ENCODE measurements around the gene FBXW5.

FBXW5 gene

DNA sequence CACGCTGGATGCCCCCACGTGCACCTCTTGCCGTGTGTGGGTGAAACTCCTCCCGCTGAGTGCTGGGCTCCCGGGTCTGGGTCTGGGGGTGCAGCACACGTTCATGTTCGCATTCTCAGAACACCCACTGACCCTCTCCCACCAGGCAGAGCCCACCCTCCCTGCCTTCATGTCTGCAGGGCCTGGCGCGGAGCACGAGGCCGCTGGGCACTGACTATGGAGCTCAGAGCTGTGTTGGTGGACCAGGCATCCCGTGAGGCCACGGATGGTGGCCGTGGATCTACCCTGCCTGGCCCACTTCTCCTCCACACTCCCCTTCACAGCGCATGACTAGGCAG is 16.4 kb upstream of the FBXW5 start:
- peaks cover 18% of the 10 kb centered on the region for H3K4me1 Mint-ChIP-seq (ENCODE audit: low read depth)
- H3K36me3 Mint-ChIP-seq (ENCODE audit: low read depth): no peaks in the 10 kb centered on the region
- H3K4me3 Mint-ChIP-seq: no peak overlapping the region
- H3K27ac Mint-ChIP-seq: no peak overlapping the region
- DNase-seq (ENCODE audit: low spot score): no peak
- peaks cover 3% of the 10 kb centered on the region for H3K27me3 Mint-ChIP-seq (ENCODE audit: low read depth)
- peaks cover 9% of the 10 kb centered on the region for H3K9me3 Mint-ChIP-seq

DNA sequence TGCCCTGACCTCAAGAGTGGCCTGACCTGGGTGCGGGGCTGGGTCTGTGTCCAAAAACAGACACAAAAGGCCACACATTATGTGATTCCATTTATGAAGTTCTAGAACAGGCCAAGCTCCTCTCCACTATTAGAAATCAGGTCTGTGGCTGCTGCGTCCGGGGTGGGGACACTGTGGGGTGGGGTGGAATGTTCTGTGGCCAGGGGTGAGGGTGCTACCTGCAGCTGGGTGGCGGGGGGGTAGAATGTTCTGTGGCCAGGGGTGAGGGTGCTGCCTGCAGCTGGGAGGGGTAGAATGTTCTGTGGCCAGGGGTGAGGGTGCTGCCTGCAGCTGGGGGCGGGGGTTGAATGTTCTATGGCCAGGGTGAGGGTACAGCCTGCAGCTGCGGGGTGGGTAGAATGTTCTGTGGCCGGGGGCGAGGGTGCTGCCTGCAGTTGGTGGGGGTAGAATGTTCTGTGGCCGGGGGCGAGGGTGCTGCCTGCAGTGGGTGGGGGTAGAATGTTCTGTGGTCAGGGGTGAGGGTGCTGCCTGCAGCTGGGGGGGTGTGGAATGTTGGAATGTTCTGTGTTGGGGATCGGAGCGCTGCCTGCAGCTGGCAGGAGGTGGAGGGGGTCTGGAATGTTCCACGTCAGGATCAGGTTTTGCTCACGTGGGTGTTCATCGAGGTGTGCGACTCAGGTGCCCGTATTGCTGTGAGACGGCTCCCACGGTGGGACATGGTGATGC is 15.8 kb upstream of the FBXW5 start:
- Mint-ChIP-seq H3K4me1 (ENCODE audit: low read depth) (peaks cover 14% of the 10 kb centered on the region), H3K27ac (peak overlapping the region; percentile 84), H3K4me3 (peak overlapping the region; percentile 59), H3K27me3 (ENCODE audit: low read depth) (no peaks in the 10 kb centered on the region), H3K36me3 (ENCODE audit: low read depth) (no peaks in the 10 kb centered on the region), H3K9me3 (peaks cover 9% of the 10 kb centered on the region)
- no peak for DNase-seq (ENCODE audit: low spot score)

DNA sequence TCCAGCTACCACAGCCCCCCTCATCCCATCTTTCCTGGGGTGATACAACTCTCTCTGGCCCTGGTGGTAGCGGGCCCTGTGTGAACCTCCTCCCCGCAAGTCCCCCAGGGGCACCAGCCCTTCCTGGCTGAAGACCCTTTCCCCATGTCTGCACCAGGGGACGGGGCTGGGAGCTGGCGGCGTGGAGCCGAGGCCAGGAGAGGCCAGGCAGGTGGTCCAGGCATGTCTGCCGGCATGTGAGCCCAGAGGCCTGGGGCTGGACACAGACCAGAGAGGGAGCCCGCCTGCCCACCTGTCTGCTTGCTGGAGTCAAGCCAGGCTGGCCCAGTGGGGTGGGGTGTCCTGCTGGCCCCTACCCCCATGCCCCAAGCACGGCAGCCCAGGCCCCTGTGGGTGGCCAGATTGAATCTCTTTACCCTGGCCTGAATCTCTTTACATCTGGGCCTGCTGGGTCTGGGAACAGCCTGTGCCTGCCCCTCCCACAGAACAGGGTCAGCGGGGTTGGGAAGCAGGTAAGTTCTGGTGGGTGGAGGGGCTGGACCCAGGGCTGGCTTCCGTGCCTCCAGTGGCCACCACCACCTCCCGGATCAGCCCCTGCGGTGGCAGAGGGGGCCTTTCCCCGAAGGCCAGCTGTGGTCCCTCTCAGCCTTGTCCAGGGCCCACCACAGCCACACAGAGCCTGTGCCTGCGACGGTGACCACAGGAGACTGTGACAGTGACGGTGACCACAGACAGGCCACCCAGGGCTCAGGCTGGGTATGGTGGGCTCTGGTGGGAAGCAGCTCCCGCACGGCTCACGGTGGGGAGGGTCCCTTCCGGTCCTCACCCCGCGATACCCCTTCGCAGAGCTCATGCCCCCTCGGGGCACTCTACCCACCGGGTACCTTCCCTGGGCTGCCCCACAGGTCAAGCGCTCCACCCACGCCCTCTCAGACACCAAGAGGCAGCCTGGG is 14.6 kb upstream of the FBXW5 start:
- no peaks in the 10 kb centered on the region for H3K36me3 Mint-ChIP-seq (ENCODE audit: low read depth)
- H3K27ac Mint-ChIP-seq: no peak overlapping the region
- DNase-seq (ENCODE audit: low spot score): no peak
- peaks cover 8% of the 10 kb centered on the region for H3K4me1 Mint-ChIP-seq (ENCODE audit: low read depth)
- H3K9me3 Mint-ChIP-seq: peaks cover 9% of the 10 kb centered on the region
- no peak overlapping the region for H3K4me3 Mint-ChIP-seq
- H3K27me3 Mint-ChIP-seq (ENCODE audit: low read depth): no peaks in the 10 kb centered on the region

DNA sequence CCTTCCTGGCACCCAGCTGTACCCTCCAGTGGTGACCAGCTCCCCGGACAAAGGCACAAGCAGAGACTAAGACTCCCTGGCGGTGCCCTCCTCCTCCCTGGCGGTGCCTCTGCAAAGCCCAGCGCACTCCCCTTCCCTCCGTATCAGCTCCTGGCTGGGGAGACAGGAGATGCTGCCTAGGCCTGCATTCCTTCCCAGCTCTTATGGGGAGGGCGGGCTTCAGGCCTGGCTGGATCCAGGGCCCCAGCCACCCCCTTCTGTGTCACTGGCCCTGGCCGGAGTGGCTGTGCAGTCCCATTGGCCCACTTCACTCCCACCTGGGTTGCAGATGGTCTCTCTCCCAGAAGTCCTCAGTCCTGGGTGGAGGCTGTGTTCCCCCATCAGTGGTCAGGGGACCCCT is 13.9 kb upstream of the FBXW5 start:
- Mint-ChIP-seq H3K9me3 (peaks cover 9% of the 10 kb centered on the region), H3K27ac (no peak overlapping the region), H3K27me3 (ENCODE audit: low read depth) (no peaks in the 10 kb centered on the region), H3K36me3 (ENCODE audit: low read depth) (no peaks in the 10 kb centered on the region), H3K4me3 (no peak overlapping the region), H3K4me1 (ENCODE audit: low read depth) (peaks cover 8% of the 10 kb centered on the region)
- no peak for DNase-seq (ENCODE audit: low spot score)

DNA sequence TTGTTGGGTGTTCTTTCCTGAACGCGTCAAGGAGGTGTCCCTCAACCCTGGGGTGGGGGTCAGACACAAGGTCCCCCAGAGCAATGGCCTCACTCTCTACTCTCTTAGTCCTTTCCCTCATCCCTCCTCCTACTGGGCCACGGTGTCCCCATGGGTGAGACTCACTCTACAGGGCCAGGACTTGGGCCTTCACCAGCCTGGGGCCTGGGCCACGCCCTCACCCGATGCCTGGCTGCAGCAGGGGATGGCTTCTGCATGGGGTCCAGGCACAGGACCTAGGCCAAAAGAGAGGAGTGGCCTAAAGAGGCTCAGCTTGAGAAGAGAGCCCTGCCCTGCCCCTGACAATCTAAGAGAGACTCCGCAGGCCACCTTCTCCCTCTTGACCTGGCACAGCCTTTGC is 13.4 kb upstream of the FBXW5 start:
- Mint-ChIP-seq H3K27me3 (ENCODE audit: low read depth) (no peaks in the 10 kb centered on the region), H3K4me3 (no peak overlapping the region), H3K36me3 (ENCODE audit: low read depth) (no peaks in the 10 kb centered on the region), H3K4me1 (ENCODE audit: low read depth) (peaks cover 7% of the 10 kb centered on the region), H3K9me3 (peaks cover 9% of the 10 kb centered on the region), H3K27ac (no peak overlapping the region)
- no peak for DNase-seq (ENCODE audit: low spot score)

DNA sequence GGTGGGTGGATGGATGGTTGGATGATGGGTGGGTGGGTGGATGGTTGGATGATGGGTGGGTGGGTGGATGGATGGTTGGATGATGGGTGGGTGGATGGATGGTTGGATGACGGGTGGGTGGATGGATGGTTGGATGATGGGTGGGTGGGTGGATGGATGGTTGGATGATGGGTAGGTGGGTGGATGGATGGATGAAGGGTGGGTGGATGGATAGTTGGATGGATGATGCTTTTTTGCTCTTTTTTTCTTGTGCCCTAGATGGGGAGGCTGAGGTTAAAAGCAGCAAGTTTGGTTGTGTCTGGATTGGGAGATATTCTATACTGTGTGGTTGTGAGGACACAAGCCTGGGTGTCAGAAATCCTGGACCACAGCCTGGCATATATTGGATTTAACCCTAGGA is 12.9 kb upstream of the FBXW5 start:
- peaks cover 9% of the 10 kb centered on the region for H3K9me3 Mint-ChIP-seq
- peaks cover 5% of the 10 kb centered on the region for H3K4me1 Mint-ChIP-seq (ENCODE audit: low read depth)
- no peak overlapping the region for H3K27ac Mint-ChIP-seq
- H3K27me3 Mint-ChIP-seq (ENCODE audit: low read depth): no peaks in the 10 kb centered on the region
- no peak overlapping the region for H3K4me3 Mint-ChIP-seq
- no peak for DNase-seq (ENCODE audit: low spot score)
- H3K36me3 Mint-ChIP-seq (ENCODE audit: low read depth): no peaks in the 10 kb centered on the region

DNA sequence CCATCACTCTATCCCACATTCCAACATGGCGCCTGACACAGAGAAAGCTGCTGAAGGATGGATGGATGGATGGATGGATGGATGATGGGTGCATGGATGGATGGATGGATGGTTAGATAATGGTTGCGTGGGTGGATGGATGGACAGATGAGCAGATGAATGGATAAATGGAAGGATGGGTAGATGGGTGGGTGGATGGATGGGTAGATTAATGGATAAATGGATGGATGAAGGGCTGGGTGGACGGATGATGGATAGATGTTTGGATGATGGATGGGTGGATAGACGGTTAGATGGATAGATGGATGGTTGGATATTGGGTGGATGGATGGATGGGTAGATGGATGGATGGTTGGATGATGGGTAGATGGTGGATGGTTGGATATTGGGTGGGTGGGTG is 12.1 kb upstream of the FBXW5 start:
- Mint-ChIP-seq H3K9me3 (peaks cover 9% of the 10 kb centered on the region), H3K27me3 (ENCODE audit: low read depth) (no peaks in the 10 kb centered on the region), H3K27ac (no peak overlapping the region), H3K36me3 (ENCODE audit: low read depth) (no peaks in the 10 kb centered on the region), H3K4me3 (no peak overlapping the region), H3K4me1 (ENCODE audit: low read depth) (peaks cover 2% of the 10 kb centered on the region)
- DNase-seq (ENCODE audit: low spot score): no peak

DNA sequence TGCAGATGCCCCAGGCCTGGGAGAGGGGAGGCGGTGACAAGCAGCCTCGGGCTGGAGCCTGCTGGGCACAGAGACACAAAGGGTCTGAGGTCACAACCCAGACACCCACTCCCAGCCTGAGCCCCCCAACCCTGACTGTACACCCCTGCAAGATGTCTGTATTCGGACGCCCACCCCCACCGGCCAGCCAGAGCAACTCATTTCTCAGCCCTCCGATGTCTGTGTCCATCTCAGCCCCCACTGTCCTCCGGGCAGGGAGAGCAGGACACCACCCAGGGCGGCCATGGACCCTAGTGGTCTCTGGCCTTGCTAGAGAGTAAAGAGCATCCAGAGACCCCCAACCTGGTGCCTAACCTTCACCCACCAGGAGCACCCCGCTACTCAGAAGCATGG is 11.4 kb upstream of the FBXW5 start:
- Mint-ChIP-seq H3K9me3 (peaks cover 9% of the 10 kb centered on the region), H3K27me3 (ENCODE audit: low read depth) (no peaks in the 10 kb centered on the region), H3K4me3 (no peak overlapping the region), H3K4me1 (ENCODE audit: low read depth) (peaks cover 2% of the 10 kb centered on the region), H3K27ac (no peak overlapping the region), H3K36me3 (ENCODE audit: low read depth) (no peaks in the 10 kb centered on the region)
- DNase-seq (ENCODE audit: low spot score): no peak

DNA sequence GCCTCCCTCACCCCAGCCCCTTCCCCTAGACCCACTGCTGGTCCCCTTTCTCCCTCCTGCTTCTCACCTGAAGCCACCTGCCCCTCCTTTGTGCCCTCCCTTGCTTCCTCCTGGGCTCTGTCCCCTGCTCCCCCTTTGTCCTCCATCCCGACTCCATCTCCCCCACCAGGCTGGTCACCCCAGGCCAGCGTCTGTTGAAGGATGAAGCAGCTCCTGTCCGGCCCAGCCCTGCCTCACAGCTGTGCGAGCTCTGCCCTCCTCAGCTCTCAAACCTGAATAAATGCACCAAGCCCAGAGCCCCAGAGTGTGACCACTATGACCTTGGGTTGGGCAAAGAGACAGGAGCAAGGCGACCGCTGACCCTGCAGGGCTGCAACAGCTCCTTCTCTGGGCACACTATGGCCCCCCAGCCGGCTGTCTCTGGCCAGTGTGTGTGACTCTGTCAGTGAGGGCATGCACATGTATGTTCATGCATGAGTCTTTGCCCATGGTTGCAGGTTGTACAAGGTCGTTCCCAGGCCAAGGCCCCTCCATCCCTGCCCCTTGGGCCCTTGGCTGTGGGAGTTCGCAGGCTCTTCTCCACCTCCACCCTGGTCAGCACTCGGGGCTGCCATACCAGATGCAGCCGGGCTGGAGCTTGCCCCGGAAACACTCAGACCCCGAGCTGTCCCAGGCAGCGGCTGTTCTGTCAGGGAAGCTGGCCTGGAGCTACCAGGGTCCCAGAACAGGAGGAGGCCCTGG is 10.8 kb upstream of the FBXW5 start:
- H3K4me3 Mint-ChIP-seq: no peak overlapping the region
- no peaks in the 10 kb centered on the region for H3K27me3 Mint-ChIP-seq (ENCODE audit: low read depth)
- H3K36me3 Mint-ChIP-seq (ENCODE audit: low read depth): no peaks in the 10 kb centered on the region
- no peak overlapping the region for H3K27ac Mint-ChIP-seq
- no peak for DNase-seq (ENCODE audit: low spot score)
- peaks cover 2% of the 10 kb centered on the region for H3K4me1 Mint-ChIP-seq (ENCODE audit: low read depth)
- peaks cover 9% of the 10 kb centered on the region for H3K9me3 Mint-ChIP-seq

DNA sequence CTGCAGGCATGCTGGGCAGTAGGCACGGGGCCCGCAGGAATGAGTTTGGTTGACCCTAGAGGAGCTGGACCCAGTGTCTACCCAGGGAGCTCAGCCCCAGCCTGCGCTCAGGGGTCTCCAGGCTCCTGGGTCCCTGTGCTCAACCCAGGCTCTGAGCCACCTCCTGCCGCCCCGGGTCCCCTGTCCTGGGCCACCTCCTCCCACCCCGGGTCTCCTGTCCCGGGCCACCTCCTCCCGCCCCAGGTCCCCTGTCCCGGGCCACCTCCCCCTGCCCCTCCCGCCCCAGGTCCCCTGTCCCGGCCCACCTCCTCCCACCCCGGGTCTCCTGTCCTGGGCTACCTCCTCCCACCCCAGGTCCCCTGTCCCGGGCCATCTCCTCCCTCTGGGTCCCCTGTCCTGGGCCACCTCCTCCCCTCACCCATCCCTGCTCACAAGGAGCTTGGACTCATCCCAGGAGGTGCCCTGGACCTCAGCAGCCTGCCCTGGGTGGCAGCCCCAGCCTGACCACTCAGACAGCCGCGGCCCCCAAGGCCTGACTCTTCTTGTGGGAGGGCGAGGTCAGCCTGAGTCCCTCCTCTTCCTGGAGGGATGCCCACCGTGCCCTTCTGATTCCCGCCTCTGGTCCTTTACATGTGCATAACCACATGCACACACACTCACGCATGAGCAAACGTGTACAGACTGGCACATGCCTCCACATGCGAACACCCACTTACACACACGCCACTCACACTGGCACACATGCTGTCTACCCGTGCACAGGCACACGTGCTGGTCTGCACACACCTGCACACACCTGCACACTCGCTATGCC is 9.9 kb upstream of the FBXW5 start:
- no peak overlapping the region for H3K4me3 Mint-ChIP-seq
- no peaks in the 10 kb centered on the region for H3K36me3 Mint-ChIP-seq (ENCODE audit: low read depth)
- peaks cover 9% of the 10 kb centered on the region for H3K9me3 Mint-ChIP-seq
- no peaks in the 10 kb centered on the region for H3K27me3 Mint-ChIP-seq (ENCODE audit: low read depth)
- no peak for DNase-seq (ENCODE audit: low spot score)
- no peaks in the 10 kb centered on the region for H3K4me1 Mint-ChIP-seq (ENCODE audit: low read depth)
- H3K27ac Mint-ChIP-seq: no peak overlapping the region

DNA sequence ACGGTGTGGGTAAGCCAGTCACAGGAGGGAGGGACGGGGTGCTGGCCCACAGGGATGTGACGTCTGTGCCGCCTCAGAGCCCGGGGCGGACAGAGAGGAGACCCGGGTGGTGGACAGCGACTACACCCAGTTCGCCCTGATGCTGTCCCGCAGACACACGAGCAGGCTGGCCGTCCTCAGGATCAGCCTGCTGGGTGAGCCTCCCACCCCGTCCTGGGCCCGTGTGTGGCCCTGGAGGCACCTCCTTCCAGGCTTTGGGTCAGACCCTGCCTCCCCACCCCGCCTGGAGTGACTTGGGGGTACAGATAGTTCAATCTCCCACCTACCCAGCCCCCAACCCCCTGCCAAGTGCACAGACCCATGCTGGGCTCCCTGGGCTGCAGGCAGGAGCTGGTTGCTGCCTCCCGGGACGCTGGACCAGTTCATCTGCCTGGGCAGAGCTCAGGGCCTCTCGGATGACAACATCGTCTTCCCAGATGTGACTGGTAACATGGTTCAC is 9.3 kb upstream of the FBXW5 start:
- peaks cover 9% of the 10 kb centered on the region for H3K9me3 Mint-ChIP-seq
- no peaks in the 10 kb centered on the region for H3K4me1 Mint-ChIP-seq (ENCODE audit: low read depth)
- no peaks in the 10 kb centered on the region for H3K27me3 Mint-ChIP-seq (ENCODE audit: low read depth)
- no peaks in the 10 kb centered on the region for H3K36me3 Mint-ChIP-seq (ENCODE audit: low read depth)
- no peak overlapping the region for H3K27ac Mint-ChIP-seq
- no peak overlapping the region for H3K4me3 Mint-ChIP-seq
- DNase-seq (ENCODE audit: low spot score): no peak

DNA sequence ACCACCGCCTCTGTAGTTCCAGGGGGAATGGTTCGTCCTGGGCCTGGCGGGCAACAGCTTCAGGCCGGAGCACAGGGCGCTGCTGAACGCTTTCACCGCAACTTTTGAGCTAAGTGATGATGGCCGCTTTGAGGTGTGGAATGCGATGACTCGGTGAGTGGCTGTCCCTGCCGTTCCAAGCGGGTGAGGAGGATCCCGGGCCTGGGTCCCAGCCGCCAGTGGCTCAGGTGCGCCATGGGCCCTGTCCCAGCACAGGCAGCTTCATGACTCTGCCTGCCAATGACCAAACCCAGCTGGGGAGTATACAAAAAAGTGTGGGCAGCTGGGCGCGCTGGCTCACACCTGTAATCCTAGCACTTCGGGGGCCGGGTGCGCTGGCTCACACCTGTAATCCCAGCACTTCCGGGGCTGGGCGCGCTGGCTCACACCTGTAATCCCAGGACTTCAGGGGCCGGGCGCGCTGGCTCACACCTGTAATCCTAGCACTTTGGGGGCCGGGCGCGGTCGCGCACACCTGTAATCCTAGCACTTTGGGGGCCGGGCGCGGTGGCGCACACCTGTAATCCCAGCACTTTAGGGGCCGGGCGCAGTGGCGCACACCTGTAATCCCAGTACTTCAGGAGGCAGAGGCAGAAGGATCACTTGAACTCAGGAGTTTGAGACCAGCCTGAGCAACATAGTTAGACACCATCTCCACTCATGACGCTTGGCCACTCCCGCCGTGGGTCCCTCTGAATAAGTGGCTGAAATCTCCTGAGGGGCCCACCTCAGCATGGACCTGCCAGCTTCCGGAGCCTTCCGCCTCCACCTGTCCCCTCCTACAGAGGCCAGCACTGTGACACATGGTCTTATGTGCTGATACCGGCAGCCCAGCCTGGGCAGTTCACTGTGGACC is 8.6 kb upstream of the FBXW5 start:
- H3K9me3 Mint-ChIP-seq: peaks cover 9% of the 10 kb centered on the region
- DNase-seq (ENCODE audit: low spot score): no peak
- no peaks in the 10 kb centered on the region for H3K27me3 Mint-ChIP-seq (ENCODE audit: low read depth)
- no peak overlapping the region for H3K4me3 Mint-ChIP-seq
- H3K36me3 Mint-ChIP-seq (ENCODE audit: low read depth): no peaks in the 10 kb centered on the region
- no peak overlapping the region for H3K27ac Mint-ChIP-seq
- no peaks in the 10 kb centered on the region for H3K4me1 Mint-ChIP-seq (ENCODE audit: low read depth)

Measured in T-helper 2 cell treated with Interferon-gamma antibody and Interleukin-4, amounts not matched to agents 5 μg/mL and 100 μg/mL, for 36 hours (primary cell).